Ishikawa (cell line): ENCODE results near the gene PTH2R.

Experiments used
- CEBPB ChIP-seq: IDR thresholded peaks from 2 replicates; pipeline ENCODE4 v1.6.1; 2012
- CREB1 ChIP-seq: IDR thresholded peaks from 2 replicates; pipeline ENCODE4 v1.6.1; 2012; ENCODE audit warnings: low read depth
- EGR1 ChIP-seq: IDR thresholded peaks from 2 replicates; pipeline ENCODE4 v1.6.1; 2012
- EP300 ChIP-seq: IDR thresholded peaks from 2 replicates; pipeline ENCODE4 v1.6.1; 2012; ENCODE audit warnings: borderline replicate concordance
- FOXM1 ChIP-seq: IDR thresholded peaks from 2 replicates; pipeline ENCODE4 v1.6.1; 2012; ENCODE audit warnings: low read depth, borderline replicate concordance
- NFIC ChIP-seq: IDR thresholded peaks from 2 replicates; pipeline ENCODE4 v1.6.1; 2012
- RAD21 ChIP-seq: IDR thresholded peaks from 2 replicates; pipeline ENCODE4 v1.6.1; 2012; ENCODE audit warnings: low read depth
- REST ChIP-seq: IDR thresholded peaks from 2 replicates; pipeline ENCODE4 v1.6.1; 2012; ENCODE audit warnings: low read depth, mild to moderate bottlenecking
- TAF1 ChIP-seq: IDR thresholded peaks from 2 replicates; pipeline ENCODE4 v1.6.1; 2012; ENCODE audit warnings: low read depth, mild to moderate bottlenecking
- TCF12 ChIP-seq: IDR thresholded peaks from 2 replicates; pipeline ENCODE4 v1.6.1; 2012; ENCODE audit warnings: low read depth
- TEAD4 ChIP-seq: IDR thresholded peaks from 2 replicates; pipeline ENCODE4 v1.6.1; 2012
- YY1 ChIP-seq: IDR thresholded peaks from 2 replicates; pipeline ENCODE4 v1.6.1; 2012; ENCODE audit warnings: low read depth
- ZBTB7A ChIP-seq: IDR thresholded peaks from 2 replicates; pipeline ENCODE4 v1.6.1; 2012; ENCODE audit warnings: low read depth
- TF ChIP-seq, protein P1 (sequence below): IDR thresholded peaks from 2 replicates; pipeline ENCODE4 v1.6.1; 2012
- TF ChIP-seq, protein P2 (sequence below): IDR thresholded peaks from 2 replicates; pipeline ENCODE4 v1.6.1; 2012

Gene PTH2R

DNA sequence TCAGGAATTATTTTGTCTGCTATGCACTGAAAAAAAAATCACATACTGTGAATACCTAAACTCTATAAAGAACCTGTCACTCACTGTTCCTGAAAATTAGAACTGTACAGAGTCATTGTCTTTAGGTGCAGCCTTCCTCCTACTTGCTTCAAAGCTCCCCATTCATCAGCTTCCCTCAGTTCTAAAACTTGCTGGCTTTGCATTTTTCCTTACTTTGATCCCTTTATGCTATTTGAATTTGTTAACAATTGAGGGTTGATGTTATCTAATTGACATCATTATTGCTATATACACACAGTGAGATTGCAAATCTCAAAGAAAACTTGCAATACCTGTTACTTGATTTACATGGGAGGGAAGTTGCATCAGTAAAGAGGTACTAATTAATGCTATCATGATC, 48.3 kb downstream of the PTH2R start:
- no peak for TF ChIP-seq EP300
- TF ChIP-seq, protein P1, sequence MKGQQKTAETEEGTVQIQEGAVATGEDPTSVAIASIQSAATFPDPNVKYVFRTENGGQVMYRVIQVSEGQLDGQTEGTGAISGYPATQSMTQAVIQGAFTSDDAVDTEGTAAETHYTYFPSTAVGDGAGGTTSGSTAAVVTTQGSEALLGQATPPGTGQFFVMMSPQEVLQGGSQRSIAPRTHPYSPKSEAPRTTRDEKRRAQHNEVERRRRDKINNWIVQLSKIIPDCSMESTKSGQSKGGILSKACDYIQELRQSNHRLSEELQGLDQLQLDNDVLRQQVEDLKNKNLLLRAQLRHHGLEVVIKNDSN: no peak
- TF ChIP-seq FOXM1: no peak
- TF ChIP-seq REST: no peak

- TF ChIP-seq FOXM1: no peak
- no peak for TF ChIP-seq TCF12
- TF ChIP-seq, protein P2, sequence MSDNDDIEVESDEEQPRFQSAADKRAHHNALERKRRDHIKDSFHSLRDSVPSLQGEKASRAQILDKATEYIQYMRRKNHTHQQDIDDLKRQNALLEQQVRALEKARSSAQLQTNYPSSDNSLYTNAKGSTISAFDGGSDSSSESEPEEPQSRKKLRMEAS: no peak
- no peak for TF ChIP-seq ZBTB7A
- TF ChIP-seq, protein P1: no peak
- TF ChIP-seq NFIC: no peak
These were observed 57.1 kb downstream of the PTH2R start for GRCh38 chr2:208463721-208464120.

GRCh38 chr2:208464205-208464604, 57.6 kb downstream of the PTH2R start:
- TF ChIP-seq, protein P2: no peak
- TF ChIP-seq TEAD4 (no peak), EP300 (no peak), FOXM1 (no peak), CREB1 (no peak), TAF1 (no peak), EGR1 (no peak), CEBPB (no peak), YY1 (no peak), NFIC (no peak), REST (no peak), RAD21 (no peak), ZBTB7A (no peak), TCF12 (no peak)
- TF ChIP-seq, protein P1: no peak

DNA sequence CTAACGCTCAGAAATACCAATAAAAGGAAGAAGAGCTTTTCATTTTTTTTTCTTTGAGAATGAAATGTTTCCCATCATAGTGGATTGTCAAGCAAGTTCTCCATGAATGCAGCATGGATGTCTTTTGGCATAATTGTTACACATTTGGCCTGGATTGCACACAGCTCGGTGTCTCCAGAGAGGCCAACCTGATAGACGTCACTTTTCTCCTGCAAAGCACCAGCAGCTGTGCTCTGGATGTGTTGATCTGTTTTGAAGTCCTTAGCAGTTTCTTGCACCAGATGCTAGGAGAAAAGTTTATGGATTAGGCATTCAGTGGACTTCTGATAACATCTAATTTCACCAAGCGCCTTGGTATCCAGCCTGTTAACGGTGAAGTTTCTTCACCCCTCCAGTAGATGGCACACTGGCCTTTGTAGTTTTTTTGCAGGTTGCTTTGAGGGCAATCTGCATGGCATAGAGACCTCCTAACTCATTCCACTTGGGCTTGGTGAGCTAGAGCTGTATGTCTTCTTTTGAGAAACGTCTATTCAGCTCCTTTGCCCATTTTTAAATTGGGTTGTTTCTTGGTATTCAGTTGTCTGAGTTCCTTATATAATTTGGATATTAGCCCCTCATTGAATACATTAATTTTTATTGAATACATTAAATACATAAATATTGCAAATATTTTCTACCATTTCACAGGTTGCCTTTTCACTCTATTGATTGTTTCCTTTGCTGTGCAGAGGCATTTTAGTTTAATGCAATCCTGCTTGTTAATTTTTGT, 59.7 kb downstream of the PTH2R start:
- no peak for TF ChIP-seq TAF1
- TF ChIP-seq EP300: no peak
- TF ChIP-seq EGR1: no peak
- peak; percentile 80 for TF ChIP-seq RAD21
- no peak for TF ChIP-seq ZBTB7A
- no peak for TF ChIP-seq TCF12

DNA sequence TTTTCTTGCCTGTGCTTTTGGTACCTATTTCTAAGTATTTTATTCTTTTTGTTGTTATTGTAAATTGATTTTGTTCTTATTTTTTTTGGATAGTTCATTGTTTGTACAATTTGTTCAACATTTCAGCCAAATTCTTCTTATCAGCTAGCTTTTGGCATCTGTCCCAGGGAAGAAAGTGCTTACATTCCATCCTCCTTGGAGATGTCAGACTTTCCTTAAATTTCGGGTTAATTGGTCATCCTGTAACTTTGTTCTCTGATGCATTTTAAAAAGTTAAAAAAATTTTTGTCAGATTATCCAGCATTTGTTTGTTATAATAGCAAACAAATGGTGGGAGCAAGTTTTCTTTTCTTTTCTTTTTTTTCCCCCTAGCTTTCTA, 60.3 kb downstream of the PTH2R start:
- TF ChIP-seq RAD21: no peak
- TF ChIP-seq FOXM1: no peak
- TF ChIP-seq TAF1: no peak
- TF ChIP-seq CREB1: no peak
- TF ChIP-seq EP300: no peak
- no peak for TF ChIP-seq ZBTB7A
- TF ChIP-seq TEAD4: no peak
- TF ChIP-seq, protein P1: no peak
- TF ChIP-seq EGR1: no peak
- no peak for TF ChIP-seq TCF12
- no peak for TF ChIP-seq YY1
- TF ChIP-seq NFIC: no peak
- TF ChIP-seq, protein P2: no peak
- no peak for TF ChIP-seq REST
- TF ChIP-seq CEBPB: no peak
